Measurements from ENCODE around the gene KNCN. TPM values are rescaled to one million over a fixed set of nuclear protein-coding genes. Genes with fewer than 3 reads are reported as not detected.

Gene KNCN
- total and polyA plus RNA-seq, 2 donors (not counting 1 experiment from before 2014, with no cell fraction given): not detected

DNA sequence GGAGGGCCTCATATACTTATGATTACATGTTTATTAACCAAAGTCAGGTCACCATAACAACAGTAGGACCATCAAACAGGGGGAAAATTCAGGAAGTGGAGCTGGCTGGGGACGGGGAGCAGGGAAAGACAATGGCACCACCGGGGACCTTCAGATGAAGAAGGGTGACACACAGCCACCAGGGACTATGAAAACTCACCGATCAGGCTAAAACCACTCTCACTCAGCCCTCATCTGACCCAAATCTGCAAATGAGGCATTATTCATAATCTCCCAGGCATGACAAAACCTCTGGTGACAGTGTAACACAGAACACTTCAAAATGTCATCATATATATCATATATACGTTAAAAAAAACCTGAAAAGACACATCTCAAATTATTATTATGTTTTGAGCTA is 41.4 kb upstream of the KNCN start:
- 100% methylated on average over 1 of the region's 4 CpGs for WGBS (ENCODE audit: insufficient coverage)
- Histone ChIP-seq H3K27ac (ENCODE audit: low read length in 2 of 2) (no peak overlapping the region), H2AFZ (ENCODE audit: insufficient read depth, low read depth, low read length, poor library complexity, severe bottlenecking) (no peak overlapping the region), H3K79me2 (ENCODE audit: control insufficient read depth, insufficient read depth, low read length) (no peaks in the 10 kb centered on the region), H3K9me3 (ENCODE audit: control extremely low read depth in 1 of 3, control insufficient read depth in 2 of 3, insufficient read depth in 1 of 3, low read length in 2 of 3) (no peaks in the 10 kb centered on the region), H3K4me1 (ENCODE audit: control insufficient read depth in 2 of 2, insufficient read depth in 2 of 2, low read length in 2 of 2) (peaks cover 7 to 9% of the 10 kb centered on the region in 2 donors), H3K4me3 (ENCODE audit: control extremely low read depth in 1 of 5, extremely low read depth in 1 of 5, insufficient read depth in 1 of 5, low read depth in 2 of 5, low read length in 4 of 5) (no peak overlapping the region), H4K20me1 (ENCODE audit: control insufficient read depth, insufficient read depth, low read length, poor library complexity, severe bottlenecking) (no peaks in the 10 kb centered on the region), H3K36me3 (replicated peaks in 1 of 2; ENCODE audit: control extremely low read depth in 1 of 2, control insufficient read depth in 1 of 2, extremely low read depth in 1 of 2, insufficient read depth in 2 of 2, low read length in 1 of 2) (peaks cover 0 to 50% of the 10 kb centered on the region in 2 experiments), H3K9ac (ENCODE audit: low read length) (no peak overlapping the region), H3K27me3 (replicated peaks in 1 of 4; ENCODE audit: control extremely low read depth in 1 of 4, control insufficient read depth in 3 of 4, insufficient read depth in 4 of 4, low read length in 3 of 4) (no peaks in the 10 kb centered on the region), H3K4me2 (replicated peaks; ENCODE audit: low read depth, low read length, poor library complexity, severe bottlenecking) (no peak overlapping the region)
- ChIA-PET CTCF (no interaction called here), POLR2A (no interaction called here)
- ATAC-seq (ENCODE audit: low read depth) (no peak), DNase-seq (no peak)
- intact Hi-C loops (cut with micrococcal nuclease): no loop called here
- no peak overlapping the region for H3K27ac Mint-ChIP-seq
- peaks cover 18% of the 10 kb centered on the region for H3K4me1 Mint-ChIP-seq
- H3K9me3 Mint-ChIP-seq (ENCODE audit: insufficient read depth): no peaks in the 10 kb centered on the region
- TF ChIP-seq EZH2 (IDR thresholded peaks at IDR 0.05; ENCODE audit: borderline replicate concordance, insufficient read depth, low read depth, low read length, poor library complexity, severe bottlenecking): no peak
- TF ChIP-seq, protein P1, sequence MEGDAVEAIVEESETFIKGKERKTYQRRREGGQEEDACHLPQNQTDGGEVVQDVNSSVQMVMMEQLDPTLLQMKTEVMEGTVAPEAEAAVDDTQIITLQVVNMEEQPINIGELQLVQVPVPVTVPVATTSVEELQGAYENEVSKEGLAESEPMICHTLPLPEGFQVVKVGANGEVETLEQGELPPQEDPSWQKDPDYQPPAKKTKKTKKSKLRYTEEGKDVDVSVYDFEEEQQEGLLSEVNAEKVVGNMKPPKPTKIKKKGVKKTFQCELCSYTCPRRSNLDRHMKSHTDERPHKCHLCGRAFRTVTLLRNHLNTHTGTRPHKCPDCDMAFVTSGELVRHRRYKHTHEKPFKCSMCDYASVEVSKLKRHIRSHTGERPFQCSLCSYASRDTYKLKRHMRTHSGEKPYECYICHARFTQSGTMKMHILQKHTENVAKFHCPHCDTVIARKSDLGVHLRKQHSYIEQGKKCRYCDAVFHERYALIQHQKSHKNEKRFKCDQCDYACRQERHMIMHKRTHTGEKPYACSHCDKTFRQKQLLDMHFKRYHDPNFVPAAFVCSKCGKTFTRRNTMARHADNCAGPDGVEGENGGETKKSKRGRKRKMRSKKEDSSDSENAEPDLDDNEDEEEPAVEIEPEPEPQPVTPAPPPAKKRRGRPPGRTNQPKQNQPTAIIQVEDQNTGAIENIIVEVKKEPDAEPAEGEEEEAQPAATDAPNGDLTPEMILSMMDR (IDR thresholded peaks at IDR 0.05): no peak
- no peak overlapping the region for H3K4me3 Mint-ChIP-seq
- H3K27me3 Mint-ChIP-seq: no peaks in the 10 kb centered on the region

DNA sequence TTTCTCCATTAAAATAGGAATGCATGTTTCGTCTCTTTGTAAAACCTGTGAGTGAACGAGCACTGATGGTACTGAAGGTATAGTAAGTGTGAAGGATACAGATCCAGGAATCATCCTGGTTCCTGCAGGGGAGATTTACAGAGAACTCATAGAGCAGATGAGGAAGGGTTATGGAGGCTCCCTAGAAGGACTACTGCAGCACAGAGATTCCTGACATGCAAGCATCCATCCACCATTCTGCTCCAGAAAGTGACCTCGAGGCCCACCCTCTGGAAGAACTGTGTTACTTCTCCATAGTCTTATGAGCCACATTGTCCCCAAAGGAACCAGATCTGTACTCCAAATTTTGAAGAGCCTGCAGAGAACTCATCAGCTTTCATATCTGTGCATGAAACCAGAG is 38.1 kb upstream of the KNCN start:
- H3K27ac ChIP-seq (ENCODE audit: low read length in 2 of 2): no peak overlapping the region
- Mint-ChIP-seq H3K4me3 (no peak overlapping the region), H3K27me3 (no peaks in the 10 kb centered on the region), H3K4me1 (peaks cover 4% of the 10 kb centered on the region), H3K9me3 (ENCODE audit: insufficient read depth) (no peaks in the 10 kb centered on the region), H3K27ac (no peak overlapping the region)
- H3K4me2 ChIP-seq (replicated peaks; ENCODE audit: low read depth, low read length, poor library complexity, severe bottlenecking): no peak overlapping the region
- H3K27me3 ChIP-seq (replicated peaks in 1 of 4; ENCODE audit: control extremely low read depth in 1 of 4, control insufficient read depth in 3 of 4, insufficient read depth in 4 of 4, low read length in 3 of 4): no peaks in the 10 kb centered on the region
- peaks cover 0 to 57% of the 10 kb centered on the region in 2 experiments for H3K36me3 ChIP-seq (replicated peaks in 1 of 2; ENCODE audit: control extremely low read depth in 1 of 2, control insufficient read depth in 1 of 2, extremely low read depth in 1 of 2, insufficient read depth in 2 of 2, low read length in 1 of 2)
- no peaks in the 10 kb centered on the region for H4K20me1 ChIP-seq (ENCODE audit: control insufficient read depth, insufficient read depth, low read length, poor library complexity, severe bottlenecking)
- no peaks in the 10 kb centered on the region for H3K9me3 ChIP-seq (ENCODE audit: control extremely low read depth in 1 of 3, control insufficient read depth in 2 of 3, insufficient read depth in 1 of 3, low read length in 2 of 3)
- no peak overlapping the region for H3K4me3 ChIP-seq (ENCODE audit: control extremely low read depth in 1 of 5, extremely low read depth in 1 of 5, insufficient read depth in 1 of 5, low read depth in 2 of 5, low read length in 4 of 5)
- DNase-seq (no peak), ATAC-seq (ENCODE audit: low read depth) (no peak)
- no peak overlapping the region for H3K9ac ChIP-seq (ENCODE audit: low read length)
- no peak overlapping the region for H2AFZ ChIP-seq (ENCODE audit: insufficient read depth, low read depth, low read length, poor library complexity, severe bottlenecking)
- 100% methylated on average over 2 of the region's 3 CpGs for WGBS (ENCODE audit: insufficient coverage)
- H3K79me2 ChIP-seq (ENCODE audit: control insufficient read depth, insufficient read depth, low read length): no peaks in the 10 kb centered on the region
- ChIA-PET CTCF (no interaction called here), POLR2A (no interaction called here)
- no peak for TF ChIP-seq EZH2 (IDR thresholded peaks at IDR 0.05; ENCODE audit: borderline replicate concordance, insufficient read depth, low read depth, low read length, poor library complexity, severe bottlenecking)
- TF ChIP-seq, protein P1 (IDR thresholded peaks at IDR 0.05): no peak
- H3K4me1 ChIP-seq (ENCODE audit: control insufficient read depth in 2 of 2, insufficient read depth in 2 of 2, low read length in 2 of 2): no peaks in the 10 kb centered on the region
- intact Hi-C loops (cut with micrococcal nuclease): no loop called here
